GM12874 (cell line): Measurements from ENCODE around the gene IRX2.

Experiments used
- TF ChIP-seq, protein P1 (sequence below): IDR thresholded peaks from 2 replicates; pipeline ENCODE4 v1.5.1; 2011; ENCODE audit warnings: low read depth, mild to moderate bottlenecking, control low read depth, low read length, moderate library complexity; ENCODE audit not compliant: insufficient read depth

IRX2 gene

DNA sequence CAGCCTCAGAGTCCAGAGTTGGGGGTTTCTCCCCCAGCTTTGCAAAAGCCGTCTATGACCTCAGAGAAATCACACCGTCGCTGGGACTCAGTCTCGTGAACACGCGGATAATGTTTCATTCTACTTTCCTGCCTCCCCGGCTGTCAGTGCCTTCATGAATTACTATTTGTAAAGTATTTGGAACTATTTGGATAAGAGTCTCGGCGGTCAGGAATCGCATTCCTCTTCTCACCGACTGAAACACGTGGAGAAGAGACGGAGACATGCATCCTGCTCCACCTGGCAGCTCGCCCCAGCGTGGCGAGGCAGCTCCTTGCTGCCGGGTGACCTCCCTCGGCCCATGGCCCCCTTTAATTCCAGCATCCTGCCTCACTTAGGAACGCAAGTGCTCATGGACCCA, 23.9 kb downstream of the IRX2 start:
- TF ChIP-seq, protein P1, sequence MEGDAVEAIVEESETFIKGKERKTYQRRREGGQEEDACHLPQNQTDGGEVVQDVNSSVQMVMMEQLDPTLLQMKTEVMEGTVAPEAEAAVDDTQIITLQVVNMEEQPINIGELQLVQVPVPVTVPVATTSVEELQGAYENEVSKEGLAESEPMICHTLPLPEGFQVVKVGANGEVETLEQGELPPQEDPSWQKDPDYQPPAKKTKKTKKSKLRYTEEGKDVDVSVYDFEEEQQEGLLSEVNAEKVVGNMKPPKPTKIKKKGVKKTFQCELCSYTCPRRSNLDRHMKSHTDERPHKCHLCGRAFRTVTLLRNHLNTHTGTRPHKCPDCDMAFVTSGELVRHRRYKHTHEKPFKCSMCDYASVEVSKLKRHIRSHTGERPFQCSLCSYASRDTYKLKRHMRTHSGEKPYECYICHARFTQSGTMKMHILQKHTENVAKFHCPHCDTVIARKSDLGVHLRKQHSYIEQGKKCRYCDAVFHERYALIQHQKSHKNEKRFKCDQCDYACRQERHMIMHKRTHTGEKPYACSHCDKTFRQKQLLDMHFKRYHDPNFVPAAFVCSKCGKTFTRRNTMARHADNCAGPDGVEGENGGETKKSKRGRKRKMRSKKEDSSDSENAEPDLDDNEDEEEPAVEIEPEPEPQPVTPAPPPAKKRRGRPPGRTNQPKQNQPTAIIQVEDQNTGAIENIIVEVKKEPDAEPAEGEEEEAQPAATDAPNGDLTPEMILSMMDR = no peak

- TF ChIP-seq, protein P1 = no peak
These were observed 25.3 kb downstream of the IRX2 start for GRCh38 chr5:2725980-2726765.

- TF ChIP-seq, protein P1 = no peak
These were observed 26.6 kb downstream of the IRX2 start for GRCh38 chr5:2724831-2725230.

GRCh38 chr5:2724031-2724581, 27.4 kb downstream of the IRX2 start:
- TF ChIP-seq, protein P1 = no peak

GRCh38 chr5:2722901-2723300, 28.6 kb downstream of the IRX2 start:
- TF ChIP-seq, protein P1 = no peak

GRCh38 chr5:2721385-2722138, 29.9 kb downstream of the IRX2 start:
- TF ChIP-seq, protein P1 = no peak

DNA sequence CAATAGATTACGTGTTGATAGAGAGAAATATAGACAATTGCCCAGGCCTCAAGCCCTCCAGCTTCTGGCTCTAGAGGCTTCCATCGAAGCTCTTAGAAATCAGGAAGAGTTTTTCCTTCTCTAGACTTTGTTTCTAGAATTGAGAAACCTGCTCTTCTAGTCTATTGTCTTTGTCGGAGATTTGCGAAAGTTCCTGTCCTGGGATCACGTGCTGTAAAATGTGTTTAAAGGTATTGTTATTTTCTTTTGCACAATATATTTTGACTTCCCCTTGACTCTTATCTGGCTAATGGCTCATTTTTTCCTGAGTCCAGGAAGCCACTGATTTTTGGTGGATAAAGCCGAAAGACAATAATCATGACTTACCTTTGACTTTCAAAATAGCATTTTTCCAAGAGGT, 32.1 kb downstream of the IRX2 start:
- TF ChIP-seq, protein P1 = no peak
